Keratinocyte (primary cell): ENCODE data around the gene FAM219A. TPM values are rescaled to one million over a fixed set of nuclear protein-coding genes. Genes with fewer than 3 reads are reported as not detected.

Source experiments
- DNase-seq: peaks from one replicate; pipeline ENCODE4 v3.0.0-alpha.2; 2011; ENCODE audit warnings: low read depth, missing footprints, low spot score
- FAIRE-seq: peaks from 2 replicates; lab custom pipeline; 2011; peaks lifted over from hg19 to GRCh38; lab: Jason Lieb, UNC
- H2AFZ ChIP-seq: 2 replicates; pipeline ENCODE4 v1.6.0; 2012; ENCODE audit warnings: low read length, control low read depth, inconsistent platforms; ENCODE audit not compliant: control insufficient read depth
- H3K27ac ChIP-seq: 2 replicates; pipeline ENCODE4 v1.5.1; 2011; ENCODE audit warnings: low read length; ENCODE audit not compliant: control insufficient read depth, insufficient read depth
- H3K27me3 ChIP-seq: 3 replicates; pipeline ENCODE4 v1.6.0; 2011; ENCODE audit warnings: low read length; ENCODE audit not compliant: control insufficient read depth, insufficient read depth; ENCODE audit errors: extremely low read depth
- H3K36me3 ChIP-seq, 2 experiments: 2 replicates in 1 of 2; 3 replicates in 1 of 2; pipeline ENCODE4 v1.5.1; 2011; ENCODE audit warnings: low read length in 2 of 2, mild to moderate bottlenecking in 1 of 2; ENCODE audit not compliant: control insufficient read depth in 2 of 2, insufficient read depth in 2 of 2; ENCODE audit errors: extremely low read depth in 1 of 2
- H3K4me1 ChIP-seq: 3 replicates; pipeline ENCODE4 v1.5.1; 2011; ENCODE audit warnings: low read length; ENCODE audit not compliant: control insufficient read depth, insufficient read depth; ENCODE audit errors: extremely low read depth
- H3K4me2 ChIP-seq: 3 replicates; pipeline ENCODE4 v1.6.0; 2011; ENCODE audit warnings: low read depth, low read length; ENCODE audit not compliant: control insufficient read depth, insufficient read depth; ENCODE audit errors: extremely low read depth
- H3K4me3 ChIP-seq, 3 experiments: fragments of 200-600 bp in 1 of 3; sonication (generic) in 1 of 3; 2 replicates in 2 of 3; 3 replicates in 1 of 3; pipeline ENCODE4 v1.5.1; 2011 to 2016; ENCODE audit warnings: low read length in 3 of 3, mild to moderate bottlenecking in 3 of 3, control low read depth in 2 of 3, inconsistent platforms in 1 of 3, low read depth in 1 of 3, mixed read lengths in 1 of 3, mixed run types in 1 of 3, moderate library complexity in 1 of 3; ENCODE audit not compliant: control insufficient read depth in 2 of 3, insufficient read depth in 2 of 3; ENCODE audit errors: extremely low read depth in 1 of 3
- H3K79me2 ChIP-seq: 2 replicates; pipeline ENCODE4 v1.6.0; 2012; ENCODE audit warnings: low read length; ENCODE audit not compliant: control insufficient read depth, insufficient read depth
- H3K9ac ChIP-seq: 3 replicates; pipeline ENCODE4 v1.6.0; 2011; ENCODE audit warnings: low read length; ENCODE audit not compliant: control insufficient read depth, insufficient read depth; ENCODE audit errors: extremely low read depth
- H3K9me1 ChIP-seq: 3 replicates; pipeline ENCODE4 v1.6.0; 2011; ENCODE audit warnings: low read length; ENCODE audit not compliant: control insufficient read depth, insufficient read depth; ENCODE audit errors: extremely low read depth
- H3K9me3 ChIP-seq: 2 replicates; pipeline ENCODE4 v1.5.1; 2012; ENCODE audit warnings: low read depth, low read length; ENCODE audit not compliant: control insufficient read depth
- H4K20me1 ChIP-seq: 3 replicates; pipeline ENCODE4 v1.6.0; 2011; ENCODE audit warnings: low read length; ENCODE audit not compliant: control insufficient read depth, insufficient read depth; ENCODE audit errors: extremely low read depth
- CTCF ChIP-seq, 3 experiments: IDR thresholded peaks in 1 of 3; conservative IDR thresholded peaks in 1 of 3; optimal IDR thresholded peaks in 1 of 3; 2 replicates in 2 of 3; 3 replicates in 1 of 3; pipeline versions ENCODE3 to v1.5.1; 2011; ENCODE audit warnings: low read length in 3 of 3, mild to moderate bottlenecking in 3 of 3, moderate library complexity in 2 of 3, control low read depth in 1 of 3, inconsistent platforms in 1 of 3; ENCODE audit not compliant: insufficient read depth in 2 of 3; ENCODE audit errors: extremely low read depth in 1 of 3
- EZH2 ChIP-seq: IDR thresholded peaks from one replicate; pipeline ENCODE4 v1.6.1; 2012; ENCODE audit warnings: inconsistent platforms, mild to moderate bottlenecking, low read length, moderate library complexity
- dilution Hi-C: fragments of 300-500 bp; cut with MboI; formaldehyde crosslinking; loops from one replicate; pipeline ENCODE4 v1.7.0; 2020; ENCODE audit warnings: low sequenced_read_pairs; ENCODE audit not compliant: extremely low pct_ligation_motif_present
- polyA plus RNA-seq, 5 experiments: library from polyadenylated mRNA; depleted of rRNA in 3 of 5; stranded (reverse) in 3 of 5; stranded (forward) in 1 of 5; unstranded in 1 of 5; fragments of >200 nt; gene quantifications; 1 replicate in 1 of 5; 2 replicates in 3 of 5; 3 replicates in 1 of 5; pipeline versions ENCODE4 v1.2.1 to v1.2.3, GENCODE V29; 2011 to 2012; ENCODE audit warnings: missing spikeins in 2 of 5, low read depth in 1 of 5, low replicate concordance in 1 of 5

The FAM219A gene
- polyA plus RNA-seq, 1 donor (not counting 4 experiments of a cell fraction or from before 2014, with no cell fraction given), result 8.9 TPM

- peak; percentile 98 for FAIRE-seq
- Histone ChIP-seq H3K9ac (peak overlapping the region; percentile 20), H3K9me3 (no peaks in the 10 kb centered on the region), H3K9me1 (no peaks in the 10 kb centered on the region), H3K79me2 (no peaks in the 10 kb centered on the region), H4K20me1 (peaks cover 4% of the 10 kb centered on the region), H3K27ac (no peak overlapping the region), H3K27me3 (peaks cover 18% of the 10 kb centered on the region), H3K4me2 (peak overlapping the region; percentile 74), H3K4me1 (peaks cover 34% of the 10 kb centered on the region), H2AFZ (peak overlapping the region; percentile 67), H3K4me3 (peak overlapping the region in 2 of 3 experiments; percentile 28 to 54), H3K36me3 (no peaks in the 10 kb centered on the region)
- peak; percentile 83 for DNase-seq
- no peak for TF ChIP-seq EZH2
- TF ChIP-seq CTCF (optimal IDR thresholded peaks at IDR 0.05 in 1 of 3, IDR thresholded peaks at IDR 0.05 in 1 of 3, conservative IDR thresholded peaks at IDR 0.05 in 1 of 3; ENCODE audit: extremely low read depth in 1 of 3, insufficient read depth in 2 of 3, low read length in 3 of 3), result peak in 2 of 3 experiments; percentile 97 to 100
- dilution Hi-C loops, result no loop called here
These were observed 78.9 kb downstream of the FAM219A start for GRCh38 chr9:34379334-34380033.

- H3K4me1 ChIP-seq, result peaks cover 34% of the 10 kb centered on the region
These were observed 79.9 kb downstream of the FAM219A start for GRCh38 chr9:34378376-34379060.

More at GRCh38 chr9:34378376-34379060, 79.9 kb downstream of the FAM219A start:
- no peaks in the 10 kb centered on the region for H3K9me3 ChIP-seq
- no peak overlapping the region for H3K27ac ChIP-seq
- no peak overlapping the region for H3K4me2 ChIP-seq
- peaks cover 4% of the 10 kb centered on the region for H4K20me1 ChIP-seq
- H3K36me3 ChIP-seq, result no peaks in the 10 kb centered on the region
- no peak overlapping the region for H3K4me3 ChIP-seq
- TF ChIP-seq EZH2 (no peak), CTCF (optimal IDR thresholded peaks at IDR 0.05 in 1 of 3, IDR thresholded peaks at IDR 0.05 in 1 of 3, conservative IDR thresholded peaks at IDR 0.05 in 1 of 3; ENCODE audit: extremely low read depth in 1 of 3, insufficient read depth in 2 of 3, low read length in 3 of 3) (no peak)
- DNase-seq, result no peak
- no peak overlapping the region for H3K9ac ChIP-seq
- no peak overlapping the region for H2AFZ ChIP-seq
- dilution Hi-C loops, result no loop called here
- no peaks in the 10 kb centered on the region for H3K9me1 ChIP-seq
- H3K79me2 ChIP-seq, result no peaks in the 10 kb centered on the region
- H3K27me3 ChIP-seq, result peaks cover 18% of the 10 kb centered on the region
- no peak for FAIRE-seq
